DMS79 (cell line): ENCODE measurements around the gene DNAH6.

Experiments
- DNase-seq: peaks from one replicate; lab custom pipeline; 2025; lab: John Stamatoyannopoulos, UW

The DNAH6 gene

GRCh38 chr2:84631985-84632384 is 115.7 kb downstream of the DNAH6 start:
- DNase-seq, result no peak

- no peak for DNase-seq
These were observed 120.0 kb downstream of the DNAH6 start for GRCh38 chr2:84636080-84636971.

- DNase-seq, result no peak
These were observed 123.5 kb downstream of the DNAH6 start for GRCh38 chr2:84639751-84640150.

- no peak for DNase-seq
These were observed 124.1 kb downstream of the DNAH6 start for GRCh38 chr2:84640411-84640810.

GRCh38 chr2:84641021-84641420 is 124.7 kb downstream of the DNAH6 start:
- no peak for DNase-seq

GRCh38 chr2:84643991-84644390 is 127.7 kb downstream of the DNAH6 start:
- DNase-seq, result no peak

GRCh38 chr2:84646514-84646913 is 130.2 kb downstream of the DNAH6 start:
- no peak for DNase-seq

GRCh38 chr2:84647267-84647666 is 131.0 kb downstream of the DNAH6 start:
- DNase-seq, result no peak

GRCh38 chr2:84649058-84649457 is 132.8 kb downstream of the DNAH6 start:
- DNase-seq, result no peak

- no peak for DNase-seq
These were observed 133.3 kb downstream of the DNAH6 start for GRCh38 chr2:84649487-84650142.

- DNase-seq, result no peak
These were observed 136.1 kb downstream of the DNAH6 start for GRCh38 chr2:84652431-84652830.

GRCh38 chr2:84653302-84653701 is 137.0 kb downstream of the DNAH6 start:
- DNase-seq, result no peak

- DNase-seq, result no peak
These were observed 138.1 kb downstream of the DNAH6 start for GRCh38 chr2:84654414-84654813.

- no peak for DNase-seq
These were observed 152.8 kb downstream of the DNAH6 start for GRCh38 chr2:84669122-84669521.

- no peak for DNase-seq
These were observed 157.8 kb downstream of the DNAH6 start for GRCh38 chr2:84674099-84674498.

- DNase-seq, result no peak
These were observed 158.3 kb downstream of the DNAH6 start for GRCh38 chr2:84674586-84674985.

- DNase-seq, result no peak
These were observed 160.0 kb downstream of the DNAH6 start for GRCh38 chr2:84676295-84676694.

- no peak for DNase-seq
These were observed 161.9 kb downstream of the DNAH6 start for GRCh38 chr2:84678214-84678613.

- DNase-seq, result no peak
These were observed 170.6 kb downstream of the DNAH6 start for GRCh38 chr2:84686783-84687476.

GRCh38 chr2:84687498-84688149 is 171.3 kb downstream of the DNAH6 start:
- DNase-seq, result no peak

GRCh38 chr2:84690225-84690624 is 173.9 kb downstream of the DNAH6 start:
- DNase-seq, result no peak

- no peak for DNase-seq
These were observed 177.9 kb downstream of the DNAH6 start for GRCh38 chr2:84694088-84694622.
